Gastroesophageal sphincter (tissue), 3 donors: Measurements from ENCODE around the gene SCFD2.

ENCODE experiments used
- CTCF ChIP-seq, 4 experiments: fragments of 200-600 bp in 2 of 4; fragments of 450-650 bp in 2 of 4; sonication (generic) in 1 of 4; IDR thresholded peaks; one replicate each; pipeline ENCODE4 v1.5.1; 2017 to 2019; ENCODE audit warnings: antibody characterized with exemption in 4 of 4, mild to moderate bottlenecking in 2 of 4, moderate library complexity in 2 of 4
- EP300 ChIP-seq: sonication (generic); formaldehyde crosslinking; IDR thresholded peaks from one replicate; pipeline ENCODE4 v1.6.1; 2017; ENCODE audit warnings: antibody characterized with exemption, mild to moderate bottlenecking

- TF ChIP-seq CTCF (IDR thresholded peaks at IDR 0.05) (no peak), EP300 (no peak)
These were observed 349.6 kb downstream of the SCFD2 start for GRCh38 chr4:53016099-53016820.
